Epithelial cell of proximal tubule (primary cell): Measurements from ENCODE around the gene PARD6B. TPM values are rescaled to one million over a fixed set of nuclear protein-coding genes. Genes with fewer than 3 reads are reported as not detected.
A peak's percentile ranks its signal among the peaks of the same experiment; 100 is the strongest.

Experiments used
- DNase-seq: peaks from one replicate; pipeline ENCODE4 v3.0.0-alpha.2; 2011; ENCODE audit warnings: low read depth
- H3K4me3 ChIP-seq: 2 replicates; pipeline ENCODE4 v1.5.1; 2011; ENCODE audit warnings: low read depth, mild to moderate bottlenecking, low read length
- total RNA-seq: library from RNA; depleted of rRNA; stranded (reverse); fragments of >200 nt; gene quantifications from 2 replicates; pipeline ENCODE4 v1.2.3, GENCODE V29; 2015
- TF ChIP-seq, protein P1 (sequence below): conservative IDR thresholded peaks from 2 replicates; pipeline ENCODE4 v1.5.1; 2012; ENCODE audit warnings: low read depth, mild to moderate bottlenecking, low read length

PARD6B gene
- total RNA-seq, 1 donor from 2014 or later = 44.4 TPM

DNA sequence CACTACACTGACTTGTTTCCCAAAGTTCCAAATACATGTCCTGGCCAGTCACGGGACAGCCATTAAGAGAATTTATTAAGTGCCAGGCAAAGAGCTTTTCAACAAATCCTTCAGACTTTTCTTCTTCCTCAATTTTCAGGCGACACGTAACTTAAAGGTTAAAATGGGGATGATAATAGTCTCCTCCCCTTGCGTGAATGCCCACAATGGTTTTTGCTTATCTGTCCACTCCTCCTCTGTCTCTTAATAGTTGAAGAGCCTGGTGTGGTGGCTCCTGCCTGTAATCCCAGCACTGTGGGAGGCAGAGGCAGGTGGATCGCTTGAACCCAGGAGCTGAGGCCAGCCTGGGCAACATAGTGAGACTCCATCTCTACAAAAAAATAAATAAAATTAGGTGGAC lies 11.4 kb upstream of the PARD6B start:
- no peak for DNase-seq
- TF ChIP-seq, protein P1, sequence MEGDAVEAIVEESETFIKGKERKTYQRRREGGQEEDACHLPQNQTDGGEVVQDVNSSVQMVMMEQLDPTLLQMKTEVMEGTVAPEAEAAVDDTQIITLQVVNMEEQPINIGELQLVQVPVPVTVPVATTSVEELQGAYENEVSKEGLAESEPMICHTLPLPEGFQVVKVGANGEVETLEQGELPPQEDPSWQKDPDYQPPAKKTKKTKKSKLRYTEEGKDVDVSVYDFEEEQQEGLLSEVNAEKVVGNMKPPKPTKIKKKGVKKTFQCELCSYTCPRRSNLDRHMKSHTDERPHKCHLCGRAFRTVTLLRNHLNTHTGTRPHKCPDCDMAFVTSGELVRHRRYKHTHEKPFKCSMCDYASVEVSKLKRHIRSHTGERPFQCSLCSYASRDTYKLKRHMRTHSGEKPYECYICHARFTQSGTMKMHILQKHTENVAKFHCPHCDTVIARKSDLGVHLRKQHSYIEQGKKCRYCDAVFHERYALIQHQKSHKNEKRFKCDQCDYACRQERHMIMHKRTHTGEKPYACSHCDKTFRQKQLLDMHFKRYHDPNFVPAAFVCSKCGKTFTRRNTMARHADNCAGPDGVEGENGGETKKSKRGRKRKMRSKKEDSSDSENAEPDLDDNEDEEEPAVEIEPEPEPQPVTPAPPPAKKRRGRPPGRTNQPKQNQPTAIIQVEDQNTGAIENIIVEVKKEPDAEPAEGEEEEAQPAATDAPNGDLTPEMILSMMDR = no peak

DNA sequence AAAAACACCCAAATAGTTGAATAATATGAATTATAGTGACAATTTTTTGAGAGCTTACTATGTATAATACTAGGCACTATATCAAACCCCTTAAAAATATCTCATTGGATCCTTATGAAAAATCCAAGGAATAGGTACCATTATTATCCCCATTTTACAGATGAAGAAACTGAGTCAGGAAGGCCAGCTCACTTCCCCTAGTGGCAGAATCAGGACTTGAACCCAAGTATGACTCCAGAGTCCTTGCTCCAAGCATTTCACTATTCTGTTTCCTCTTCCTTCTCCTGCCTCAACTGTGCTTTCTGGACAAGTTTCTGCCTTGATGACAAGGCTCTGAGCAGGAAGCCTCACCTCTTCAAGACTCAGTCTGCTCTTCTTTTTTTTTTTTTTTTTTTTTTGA lies 10.8 kb upstream of the PARD6B start:
- TF ChIP-seq, protein P1 = peak; percentile 14
- H3K4me3 ChIP-seq = no peak overlapping the region
- no peak for DNase-seq

More for the DNA sequence above, 11.4 kb upstream of the PARD6B start:
- H3K4me3 ChIP-seq = no peak overlapping the region

DNA sequence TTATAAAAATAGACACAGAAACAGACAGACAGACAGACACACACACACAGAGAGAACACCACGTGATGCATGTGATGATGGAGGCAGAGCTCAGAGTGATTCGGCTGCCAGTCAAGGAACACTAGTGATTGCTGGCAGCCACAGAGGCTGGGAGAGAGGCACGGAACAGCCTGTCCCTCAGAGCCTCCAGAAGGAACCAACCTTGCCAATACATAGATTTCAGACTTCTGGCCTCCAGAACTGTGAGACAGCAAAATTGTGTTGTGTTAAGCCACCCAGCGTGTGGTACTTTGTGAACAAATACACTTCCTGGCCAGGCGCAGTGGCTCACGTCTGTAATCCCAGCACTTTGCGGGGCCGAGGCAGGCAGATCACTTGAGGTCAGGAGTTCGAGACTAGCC lies 9.5 kb upstream of the PARD6B start:
- no peak overlapping the region for H3K4me3 ChIP-seq
- TF ChIP-seq, protein P1 = no peak
- no peak for DNase-seq

DNA sequence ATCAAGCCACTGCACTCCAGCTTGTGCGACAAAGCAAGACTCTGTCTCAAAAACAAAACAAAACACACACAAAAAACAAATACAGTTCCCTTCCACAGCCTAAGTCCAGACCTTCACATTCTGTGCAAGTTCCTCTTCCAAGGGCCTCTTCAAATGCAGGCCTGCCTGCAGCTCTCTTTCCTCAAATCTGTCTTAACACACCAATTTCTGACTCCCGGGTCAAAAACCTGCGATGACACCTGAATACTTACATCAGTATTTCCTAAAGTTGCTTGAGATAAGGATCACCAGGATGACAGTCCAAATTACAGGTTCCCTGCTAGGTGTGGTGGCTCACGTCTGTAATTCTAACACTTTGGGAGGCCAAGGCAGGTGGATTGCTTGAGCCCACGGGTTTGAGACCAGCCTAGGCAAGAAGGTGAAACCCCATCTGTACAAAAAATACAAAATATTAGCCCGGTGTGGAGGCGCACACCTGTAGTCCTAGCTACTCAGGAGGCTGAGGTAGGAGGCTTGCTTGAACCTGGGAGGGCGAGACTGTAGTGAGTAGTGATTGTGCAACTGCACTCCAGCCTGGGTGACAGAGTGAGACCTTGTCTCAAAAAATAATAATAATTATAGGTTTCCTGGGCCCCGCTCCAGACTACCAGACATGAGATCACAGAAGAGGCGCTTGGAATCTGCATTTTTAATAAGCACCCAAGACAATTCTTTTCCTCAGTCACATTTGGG lies 8.8 kb upstream of the PARD6B start:
- TF ChIP-seq, protein P1 = no peak
- H3K4me3 ChIP-seq = no peak overlapping the region
- no peak for DNase-seq

DNA sequence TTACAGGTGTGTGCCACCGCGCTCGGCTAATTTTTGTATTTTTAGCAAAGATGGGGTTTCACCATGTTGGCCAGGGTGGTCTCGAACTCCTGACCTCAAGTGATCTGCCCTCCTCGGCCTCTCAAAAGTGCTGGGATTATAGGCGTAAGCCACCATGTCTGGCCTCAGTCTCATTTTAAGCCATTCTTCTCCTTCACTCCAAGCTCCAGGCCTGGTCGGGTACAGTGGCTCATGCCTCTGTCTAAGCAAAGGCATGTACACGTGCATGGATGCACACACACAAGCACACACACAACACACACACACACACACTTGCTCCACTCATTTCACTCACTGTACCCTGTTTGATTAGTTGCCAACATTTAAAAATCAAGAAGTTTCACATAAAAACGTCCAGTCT lies 7.7 kb upstream of the PARD6B start:
- TF ChIP-seq, protein P1 = no peak
- no peak for DNase-seq

DNA sequence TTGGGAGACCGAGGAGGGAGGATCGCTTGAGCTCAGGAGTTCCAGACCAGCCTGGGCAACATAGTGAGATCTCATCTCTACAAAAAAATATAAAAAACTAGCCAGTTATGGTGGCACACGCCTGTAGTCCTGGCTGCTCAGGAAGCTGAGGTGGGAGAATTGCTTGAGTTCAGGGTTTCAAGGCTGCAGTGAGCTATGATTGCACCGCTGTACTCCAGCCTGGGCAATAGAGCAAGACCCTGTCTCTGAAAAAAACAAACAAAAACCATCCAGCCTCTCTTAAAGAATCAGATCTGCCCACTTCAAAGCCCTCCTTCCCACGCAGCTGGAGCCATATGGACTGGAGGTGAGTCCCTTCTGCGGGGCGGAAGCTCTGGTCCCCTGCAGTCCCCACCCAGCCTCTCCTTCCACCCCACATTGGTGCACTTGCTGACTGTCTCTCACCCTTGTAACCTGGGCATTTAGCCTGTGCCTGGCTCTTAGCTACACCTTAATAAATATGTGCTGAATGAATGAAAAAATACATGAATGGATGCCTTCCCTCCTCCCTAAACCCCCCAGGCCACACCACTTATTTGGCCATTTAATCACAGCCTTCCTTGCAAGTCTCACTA lies 7.2 kb upstream of the PARD6B start:
- no peak for DNase-seq
- H3K4me3 ChIP-seq = no peak overlapping the region
- TF ChIP-seq, protein P1 = no peak

More for the DNA sequence above, 7.7 kb upstream of the PARD6B start:
- no peak overlapping the region for H3K4me3 ChIP-seq
